WTC11 (cell line): ENCODE measurements around the gene SEPTIN10. TPM values are rescaled to one million over a fixed set of nuclear protein-coding genes. Genes with fewer than 3 reads are reported as not detected.

Source experiments
- ATAC-seq: fragments of 200-7000 bp; cut with Tn5 transposase; 2 replicates; pipeline ENCODE4 v1.10.0; 2021; ENCODE audit warnings: mild to moderate bottlenecking, moderate library complexity
- CTCF ChIA-PET: fragments of 300-600 bp; sonication (Branson Sonifier 250); formaldehyde crosslinking; loops from one replicate; lab custom pipeline; 2021; ENCODE audit warnings: antibody characterized with exemption; lab: Charles Lee
- POLR2A ChIA-PET: fragments of 350-600 bp; sonication (Branson Sonifier 250); formaldehyde crosslinking; loops from one replicate; lab custom pipeline; 2021; ENCODE audit warnings: antibody characterized with exemption; lab: Charles Lee
- DNase-seq: peaks from one replicate; pipeline ENCODE4 v3.0.0; 2021; ENCODE audit warnings: low spot score
- H3K27ac Mint-ChIP-seq: 2 replicates; pipeline ENCODE4 v1.8.0; 2021; ENCODE audit warnings: mixed read lengths
- H3K27me3 Mint-ChIP-seq: 2 replicates; pipeline ENCODE4 v1.8.0; 2021; ENCODE audit warnings: low read depth, mild to moderate bottlenecking, moderate library complexity, mixed read lengths
- H3K36me3 Mint-ChIP-seq: 2 replicates; pipeline ENCODE4 v1.8.0; 2021; ENCODE audit warnings: mixed read lengths
- H3K4me1 Mint-ChIP-seq: 2 replicates; pipeline ENCODE4 v1.8.0; 2022; ENCODE audit warnings: mixed read lengths
- H3K4me3 Mint-ChIP-seq: 2 replicates; pipeline ENCODE4 v1.8.0; 2021; ENCODE audit warnings: mild to moderate bottlenecking, moderate library complexity, mixed read lengths
- H3K9me3 Mint-ChIP-seq: 2 replicates; pipeline ENCODE4 v1.8.0; 2021; ENCODE audit warnings: mixed read lengths
- ATF1 ChIP-seq: sonication (generic); formaldehyde crosslinking; IDR thresholded peaks from 2 replicates; pipeline ENCODE4 v1.8.1; 2023; ENCODE audit warnings: mild to moderate bottlenecking, moderate library complexity, missing genetic modification reagents
- ATF6 ChIP-seq: sonication (generic); formaldehyde crosslinking; IDR thresholded peaks from 2 replicates; pipeline ENCODE4 v1.8.1; 2023; ENCODE audit warnings: mild to moderate bottlenecking, missing genetic modification reagents
- E2F4 ChIP-seq: sonication (generic); formaldehyde crosslinking; IDR thresholded peaks from 2 replicates; pipeline ENCODE4 v1.8.1; 2022; ENCODE audit warnings: low read depth, mild to moderate bottlenecking, moderate library complexity, missing genetic modification reagents, borderline replicate concordance
- E2F5 ChIP-seq: sonication (generic); formaldehyde crosslinking; IDR thresholded peaks from 2 replicates; pipeline ENCODE4 v1.8.1; 2022; ENCODE audit warnings: mild to moderate bottlenecking, moderate library complexity, missing genetic modification reagents
- ERG ChIP-seq: fragments of 250-450 bp; sonication (Bioruptor Pico); IDR thresholded peaks from 2 replicates; pipeline ENCODE4 v1.8.0; 2021; ENCODE audit warnings: mild to moderate bottlenecking
- HMGXB4 ChIP-seq: sonication (generic); formaldehyde crosslinking; IDR thresholded peaks from 2 replicates; pipeline ENCODE4 v1.8.1; 2023; ENCODE audit warnings: mild to moderate bottlenecking, moderate library complexity, missing genetic modification reagents
- MLX ChIP-seq: sonication (generic); formaldehyde crosslinking; IDR thresholded peaks from 2 replicates; pipeline ENCODE4 v1.8.1; 2023; ENCODE audit warnings: mild to moderate bottlenecking, missing genetic modification reagents, moderate library complexity
- NR2C2 ChIP-seq: sonication (generic); formaldehyde crosslinking; IDR thresholded peaks from 2 replicates; pipeline ENCODE4 v1.8.0; 2022; ENCODE audit warnings: mild to moderate bottlenecking, missing genetic modification reagents
- SMAD4 ChIP-seq: sonication (generic); formaldehyde crosslinking; IDR thresholded peaks from 2 replicates; pipeline ENCODE4 v1.8.0; 2022; ENCODE audit warnings: mild to moderate bottlenecking, missing genetic modification reagents
- SOX15 ChIP-seq: fragments of 250-450 bp; sonication (Bioruptor Pico); IDR thresholded peaks from 2 replicates; pipeline ENCODE4 v1.9.0; 2021; ENCODE audit warnings: mild to moderate bottlenecking
- SP1 ChIP-seq: sonication (generic); formaldehyde crosslinking; conservative IDR thresholded peaks from 2 replicates; pipeline ENCODE4 v1.8.1; 2022; ENCODE audit warnings: missing genetic modification reagents
- USF1 ChIP-seq: sonication (generic); formaldehyde crosslinking; IDR thresholded peaks from 2 replicates; pipeline ENCODE4 v1.8.0; 2022; ENCODE audit warnings: mild to moderate bottlenecking, missing genetic modification reagents
- USF2 ChIP-seq: sonication (generic); formaldehyde crosslinking; IDR thresholded peaks from 2 replicates; pipeline ENCODE4 v1.8.1; 2023; ENCODE audit warnings: mild to moderate bottlenecking, missing genetic modification reagents, moderate library complexity
- ZNF317 ChIP-seq: sonication (generic); formaldehyde crosslinking; IDR thresholded peaks from 2 replicates; pipeline ENCODE4 v1.8.1; 2023; ENCODE audit warnings: low read depth, mild to moderate bottlenecking, moderate library complexity, missing genetic modification reagents, borderline replicate concordance
- ZNF423 ChIP-seq: fragments of 250-450 bp; sonication (Bioruptor Pico); IDR thresholded peaks from 2 replicates; pipeline ENCODE4 v2.1.2; 2022; ENCODE audit warnings: mild to moderate bottlenecking, moderate library complexity
- total RNA-seq: library from RNA; stranded (reverse); gene quantifications from 3 replicates; pipeline ENCODE4 v1.2.3, GENCODE V29; 2021

Gene SEPTIN10
- total RNA-seq, 1 experiment from 2014 or later: 86.8 TPM

- no peak for TF ChIP-seq MLX (CRISPR knock-in tag)
- POLR2A ChIA-PET: no interaction called here
- no peak overlapping the region for H3K4me3 Mint-ChIP-seq
- DNase-seq (no peak), ATAC-seq (no peak)
- H3K4me1 Mint-ChIP-seq: no peaks in the 10 kb centered on the region
- CTCF ChIA-PET: interaction anchor here (0.7 kb wide), 1 partner anchor 157 kb away, joined by 4 read pairs; no protein-coding TSS in a partner anchor
- peaks cover 17% of the 10 kb centered on the region for H3K9me3 Mint-ChIP-seq
- H3K36me3 Mint-ChIP-seq: no peaks in the 10 kb centered on the region
- H3K27me3 Mint-ChIP-seq: no peaks in the 10 kb centered on the region
- H3K27ac Mint-ChIP-seq: no peak overlapping the region
Measured at GRCh38 chr2:109508556-109508955, 105.2 kb downstream of the SEPTIN10 start.

- ATAC-seq: no peak
- H3K36me3 Mint-ChIP-seq: no peaks in the 10 kb centered on the region
- DNase-seq: no peak
- no peak overlapping the region for H3K4me3 Mint-ChIP-seq
- H3K9me3 Mint-ChIP-seq: peaks cover 17% of the 10 kb centered on the region
- POLR2A ChIA-PET: no interaction called here
- CTCF ChIA-PET: interaction anchor here (0.7 kb wide), 1 partner anchor 157 kb away, joined by 4 read pairs; no protein-coding TSS in a partner anchor
- no peak for TF ChIP-seq HMGXB4 (CRISPR knock-in tag)
- no peak for TF ChIP-seq E2F5 (CRISPR knock-in tag)
- no peak for TF ChIP-seq USF1 (CRISPR knock-in tag)
- no peak for TF ChIP-seq ATF1
- no peak for TF ChIP-seq SMAD4 (CRISPR knock-in tag)
- TF ChIP-seq NR2C2: no peak
- no peak for TF ChIP-seq ERG
- TF ChIP-seq ZNF317: no peak
- no peak for TF ChIP-seq ZNF423 (CRISPR knock-in tag)
- no peak for TF ChIP-seq SOX15 (CRISPR knock-in tag)
- TF ChIP-seq USF2 (CRISPR knock-in tag): no peak
- no peak for TF ChIP-seq SP1 (CRISPR knock-in tag)
- TF ChIP-seq E2F4: no peak
- no peak for TF ChIP-seq ATF6 (CRISPR knock-in tag)
- no peak overlapping the region for H3K27ac Mint-ChIP-seq
- H3K27me3 Mint-ChIP-seq: no peaks in the 10 kb centered on the region
- no peaks in the 10 kb centered on the region for H3K4me1 Mint-ChIP-seq
Measured at GRCh38 chr2:109507828-109508227, 105.9 kb downstream of the SEPTIN10 start.
